Vagina (tissue), 2 donors: ENCODE results near the gene SNX19.

Experiments
- CTCF ChIP-seq, 3 experiments: fragments of 450-650 bp in 2 of 3; fragments of 200-600 bp in 1 of 3; sonication (generic) in 1 of 3; IDR thresholded peaks; one replicate each; pipeline ENCODE4 v1.5.1; 2017 to 2019; ENCODE audit warnings: antibody characterized with exemption in 3 of 3, mild to moderate bottlenecking in 2 of 3, moderate library complexity in 2 of 3
- POLR2A ChIP-seq, 2 donors: fragments of 450-650 bp; IDR thresholded peaks; one replicate each; pipeline ENCODE4 v1.6.1; 2017; ENCODE audit warnings: antibody characterized with exemption in 2 of 2, mild to moderate bottlenecking in 2 of 2, moderate library complexity in 2 of 2
- POLR2AphosphoS5 ChIP-seq, 2 donors: sonication (generic); formaldehyde crosslinking; IDR thresholded peaks; one replicate each; pipeline ENCODE4 v1.9.0; 2017; ENCODE audit warnings: antibody characterized with exemption in 2 of 2, mild to moderate bottlenecking in 2 of 2, low read depth in 1 of 2; ENCODE audit not compliant: insufficient read depth in 1 of 2

- TF ChIP-seq CTCF (IDR thresholded peaks at IDR 0.05) (no peak), POLR2A (IDR thresholded peaks at IDR 0.05) (no peak), POLR2AphosphoS5 (IDR thresholded peaks at IDR 0.05; ENCODE audit: insufficient read depth in 1 of 2, low read depth in 1 of 2) (no peak)
Observed at GRCh38 chr11:130882138-130882551, 34.1 kb downstream of the SNX19 start.
